OCI-LY7 (cell line): Measurements from ENCODE around the gene PDZD2. TPM values are rescaled to one million over a fixed set of nuclear protein-coding genes. Genes with fewer than 3 reads are reported as not detected.

ENCODE experiments used
- BruUV-seq: library from RNA; stranded (reverse); fragments of 400-500 nt; replicated peaks from 2 replicates; lab custom pipeline; 2021; lab: Mats Ljungman, UMichigan
- CTCF ChIA-PET: fragments of 300-600 bp; sonication (Branson Sonifier 250); formaldehyde crosslinking; loops from one replicate; lab custom pipeline; 2022; ENCODE audit warnings: antibody characterized with exemption; ENCODE audit not compliant: unreplicated experiment; lab: Charles Lee
- POLR2A ChIA-PET: fragments of 300-600 bp; sonication (Branson Sonifier 250); formaldehyde crosslinking; loops from one replicate; lab custom pipeline; 2022; ENCODE audit warnings: antibody characterized with exemption; lab: Charles Lee
- DNase-seq: peaks from one replicate; pipeline ENCODE4 v3.0.0-alpha.2; 2015; ENCODE audit warnings: low spot score
- H2AFZ ChIP-seq: fragments of 200-600 bp; sonication (generic), shearing (Covaris generic); 2 replicates; pipeline ENCODE4 v1.6.1; 2014; ENCODE audit warnings: mild to moderate bottlenecking, antibody characterized with exemption, low read length, moderate library complexity
- H3K27ac ChIP-seq: fragments of 200-600 bp; sonication (generic); 2 replicates; pipeline ENCODE4 v1.5.1; 2014; ENCODE audit warnings: mixed run types, low read depth, mild to moderate bottlenecking, moderate library complexity, low read length, inconsistent platforms; ENCODE audit not compliant: poor library complexity, severe bottlenecking
- H3K36me3 ChIP-seq: fragments of 200-600 bp; sonication (generic); 2 replicates; pipeline ENCODE4 v1.6.1; 2014; ENCODE audit warnings: mild to moderate bottlenecking, antibody characterized with exemption, low read length, moderate library complexity, mixed read lengths; ENCODE audit not compliant: insufficient read depth
- H3K4me1 ChIP-seq: fragments of 200-600 bp; sonication (generic); 2 replicates; pipeline ENCODE4 v1.5.1; 2014; ENCODE audit warnings: mild to moderate bottlenecking, low read length; ENCODE audit not compliant: insufficient read depth, poor library complexity, severe bottlenecking
- H3K4me2 ChIP-seq: fragments of 200-600 bp; sonication (generic); 2 replicates; pipeline ENCODE4 v1.6.1; 2014; ENCODE audit warnings: mild to moderate bottlenecking, low read length
- H3K4me3 ChIP-seq: fragments of 200-600 bp; sonication (generic); 2 replicates; pipeline ENCODE4 v1.5.1; 2014; ENCODE audit warnings: mild to moderate bottlenecking, low read depth, low read length; ENCODE audit not compliant: poor library complexity, severe bottlenecking
- H3K79me2 ChIP-seq: fragments of 200-600 bp; sonication (generic); 2 replicates; pipeline ENCODE4 v1.6.1; 2016; ENCODE audit warnings: low read depth, mild to moderate bottlenecking, low read length, moderate library complexity, mixed read lengths; ENCODE audit not compliant: insufficient read depth
- H3K9me2 ChIP-seq: fragments of 200-600 bp; sonication (generic); 2 replicates; pipeline ENCODE4 v1.6.1; 2016; ENCODE audit warnings: mild to moderate bottlenecking, low read length, mixed read lengths; ENCODE audit not compliant: insufficient read depth
- H3K9me3 ChIP-seq: fragments of 200-600 bp; sonication (generic); 2 replicates; pipeline ENCODE4 v1.6.1; 2014; ENCODE audit warnings: mild to moderate bottlenecking, mixed run types, low read length, mixed read lengths
- H4K20me1 ChIP-seq: fragments of 200-600 bp; sonication (generic); 2 replicates; pipeline ENCODE4 v1.6.1; 2014; ENCODE audit warnings: mild to moderate bottlenecking, antibody characterized with exemption, low read length, moderate library complexity, mixed read lengths; ENCODE audit not compliant: insufficient read depth
- CTCF ChIP-seq: fragments of 200-600 bp; sonication (generic); conservative IDR thresholded peaks from 2 replicates; pipeline ENCODE4 v1.5.1; 2014; ENCODE audit warnings: mild to moderate bottlenecking, antibody characterized with exemption, low read length, moderate library complexity, mixed read lengths
- EZH2phosphoT487 ChIP-seq: fragments of 200-600 bp; sonication (generic); IDR thresholded peaks from 2 replicates; pipeline ENCODE4 v1.6.1; 2018; ENCODE audit warnings: low read depth, borderline replicate concordance, mild to moderate bottlenecking, mixed run types, antibody characterized with exemption, low read length, moderate library complexity, mixed read lengths
- intact Hi-C: fragments of 100-400 bp; cut with micrococcal nuclease; formaldehyde crosslinking; loops from one replicate; pipeline ENCODE4 v1.10.0; 2022; ENCODE audit not compliant: unreplicated experiment
- total RNA-seq, 2 experiments: library from RNA; depleted of rRNA in 1 of 2; stranded (reverse); fragments of >200 nt in 1 of 2; shearing (Covaris generic) in 1 of 2; gene quantifications; 2 replicates each; pipeline ENCODE4 v1.2.3, GENCODE V29; 2014 to 2022

PDZD2 gene
- total RNA-seq, 2 experiments from 2014 or later, result 8.6 to 10.6 TPM

GRCh38 chr5:31750215-31750614 lies 111.3 kb downstream of the PDZD2 start:
- CTCF ChIA-PET, result no interaction called here
- POLR2A ChIA-PET, result no interaction called here
- no peak overlapping the region for H2AFZ ChIP-seq

GRCh38 chr5:31751610-31752009 lies 112.7 kb downstream of the PDZD2 start:
- no peak for TF ChIP-seq EZH2phosphoT487
- TF ChIP-seq CTCF, result no peak
- intact Hi-C loops, result no loop called here
- Histone ChIP-seq H3K4me2 (no peak overlapping the region), H3K36me3 (no peaks in the 10 kb centered on the region), H3K4me3 (no peak overlapping the region), H3K4me1 (no peaks in the 10 kb centered on the region), H2AFZ (no peak overlapping the region), H4K20me1 (no peaks in the 10 kb centered on the region), H3K9me2 (no peaks in the 10 kb centered on the region), H3K27ac (no peak overlapping the region), H3K9me3 (no peaks in the 10 kb centered on the region), H3K79me2 (no peaks in the 10 kb centered on the region)
- ChIA-PET POLR2A (interaction anchor here (0.6 kb wide), 1 partner anchor 40 kb away, joined by 3 read pairs; no protein-coding TSS in a partner anchor), CTCF (no interaction called here)
- no TSS peak for BruUV-seq
- no peak for DNase-seq

More at GRCh38 chr5:31750215-31750614, 111.3 kb downstream of the PDZD2 start:
- no peaks in the 10 kb centered on the region for H4K20me1 ChIP-seq
- intact Hi-C loops, result no loop called here
- H3K9me3 ChIP-seq, result no peaks in the 10 kb centered on the region
- no peak overlapping the region for H3K4me3 ChIP-seq
- no peak overlapping the region for H3K27ac ChIP-seq
- BruUV-seq, result no TSS peak
- no peaks in the 10 kb centered on the region for H3K9me2 ChIP-seq
- no peaks in the 10 kb centered on the region for H3K4me1 ChIP-seq
- no peaks in the 10 kb centered on the region for H3K79me2 ChIP-seq
- DNase-seq, result no peak
- TF ChIP-seq CTCF (no peak), EZH2phosphoT487 (no peak)
- no peaks in the 10 kb centered on the region for H3K36me3 ChIP-seq
- H3K4me2 ChIP-seq, result no peak overlapping the region

GRCh38 chr5:31753700-31754357 lies 114.9 kb downstream of the PDZD2 start:
- CTCF ChIA-PET, result no interaction called here
- no peak overlapping the region for H3K27ac ChIP-seq
- no peaks in the 10 kb centered on the region for H3K9me2 ChIP-seq
- H3K4me1 ChIP-seq, result no peaks in the 10 kb centered on the region
- no peaks in the 10 kb centered on the region for H3K36me3 ChIP-seq
- no peak for DNase-seq
- no peaks in the 10 kb centered on the region for H3K9me3 ChIP-seq
- no peak overlapping the region for H2AFZ ChIP-seq
- POLR2A ChIA-PET, result interaction anchor here (0.5 to 0.7 kb wide), 2 partner anchors 38 to 93 kb away, joined by 3 read pairs; no protein-coding TSS in a partner anchor
- BruUV-seq, result no TSS peak
- no peak overlapping the region for H3K4me3 ChIP-seq
- no peaks in the 10 kb centered on the region for H3K79me2 ChIP-seq
- intact Hi-C loops, result no loop called here
- no peak overlapping the region for H3K4me2 ChIP-seq
- TF ChIP-seq EZH2phosphoT487 (no peak), CTCF (no peak)
- H4K20me1 ChIP-seq, result no peaks in the 10 kb centered on the region
